GM10248 (cell line): Measurements from ENCODE around the gene TAGAP.

Experiments
- CTCF ChIA-PET: fragments of 300-600 bp; sonication (Branson Sonifier 250); formaldehyde crosslinking; extraction: SDS; loops from one replicate; lab custom pipeline; 2021; ENCODE audit warnings: antibody characterized with exemption; lab: Yijun Ruan, JAX
- POLR2A ChIA-PET: fragments of 350-650 bp; sonication (Branson Sonifier 250); formaldehyde crosslinking; extraction: SDS; loops from one replicate; lab custom pipeline; 2020; ENCODE audit warnings: antibody characterized with exemption; lab: Yijun Ruan, JAX
- DNase-seq: peaks from one replicate; pipeline ENCODE4 v3.0.0; 2012; ENCODE audit errors: extremely low spot score
- CTCF ChIP-seq: IDR thresholded peaks from 2 replicates; pipeline ENCODE4 v1.5.1; 2012; ENCODE audit warnings: mild to moderate bottlenecking, low read depth; ENCODE audit errors: extremely low read depth, missing control alignments, control extremely low read depth

TAGAP gene

GRCh38 chr6:159044899-159045727 lies at the start of gene TAGAP:
Gene TAGAP (minus strand): TSS chr6:159044991. CDS start chr6:159044146, 845 bp downstream.
- peak; percentile 82 for DNase-seq
- TF ChIP-seq CTCF, result no peak
- POLR2A ChIA-PET, result interaction anchor here (1.4 kb wide), 1 partner anchor 27 kb away, joined by 3 read pairs; no protein-coding TSS in a partner anchor
- CTCF ChIA-PET, result interaction anchor here (0.7 to 7.9 kb wide), 13 partner anchors 9 to 95 kb away, joined by 3 to 198 read pairs (median 4); no protein-coding TSS in a partner anchor

- no peak for TF ChIP-seq CTCF
- ChIA-PET CTCF (interaction anchor here (0.7 to 10.4 kb wide), 10 partner anchors 11 to 86 kb away, joined by 3 to 101 read pairs (median 10); partner anchors contain the start of gene TAGAP), POLR2A (no interaction called here)
- DNase-seq, result no peak
Measured at GRCh38 chr6:159093609-159094443, 49.0 kb upstream of the TAGAP start.

- DNase-seq, result no peak
- ChIA-PET CTCF (interaction anchor here (1.1 to 10.4 kb wide), 3 partner anchors 13 to 48 kb away, joined by 4 to 101 read pairs (median 11); partner anchors contain the start of gene TAGAP), POLR2A (no interaction called here)
- TF ChIP-seq CTCF, result no peak
Measured at GRCh38 chr6:159092631-159093030, 47.8 kb upstream of the TAGAP start.

- DNase-seq, result no peak
- CTCF ChIA-PET, result interaction anchor here (1.0 to 10.4 kb wide), 3 partner anchors 14 to 82 kb away, joined by 3 to 101 read pairs (median 14); no protein-coding TSS in a partner anchor
- POLR2A ChIA-PET, result no interaction called here
Measured at GRCh38 chr6:159090530-159091480, 46.0 kb upstream of the TAGAP start.

GRCh38 chr6:159089909-159090308 lies 45.1 kb upstream of the TAGAP start:
- ChIA-PET POLR2A (no interaction called here), CTCF (interaction anchor here (1.0 to 10.4 kb wide), 4 partner anchors 15 to 386 kb away, joined by 3 to 101 read pairs (median 9); no protein-coding TSS in a partner anchor)
- TF ChIP-seq CTCF, result no peak
- no peak for DNase-seq

More at GRCh38 chr6:159090530-159091480, 46.0 kb upstream of the TAGAP start:
- no peak for TF ChIP-seq CTCF
